H1 (cell line): ENCODE measurements around the gene CCL26.

Source experiments
- CHD2 ChIP-seq: IDR thresholded peaks from 2 replicates; pipeline ENCODE4 v1.6.1; 2012; ENCODE audit warnings: low read length, improper control_type of control experiment
- CTCF ChIP-seq, 3 experiments: IDR thresholded peaks; 1 replicate in 2 of 3; 2 replicates in 1 of 3; pipeline versions ENCODE4 v1.5.1 to v1.6.1; 2011; ENCODE audit warnings: low read length in 3 of 3, mild to moderate bottlenecking in 3 of 3, inconsistent platforms in 2 of 3, low read depth in 1 of 3, moderate library complexity in 1 of 3; ENCODE audit not compliant: insufficient read depth in 1 of 3; ENCODE audit errors: control extremely low read depth in 1 of 3
- FOSL1 ChIP-seq: IDR thresholded peaks from 2 replicates; pipeline ENCODE4 v1.6.1; 2011; ENCODE audit warnings: mild to moderate bottlenecking, low read depth, low read length, moderate library complexity; ENCODE audit not compliant: insufficient read depth
- GABPA ChIP-seq: IDR thresholded peaks from 2 replicates; pipeline ENCODE4 v1.6.1; 2011; ENCODE audit warnings: mild to moderate bottlenecking, low read length, moderate library complexity, borderline replicate concordance; ENCODE audit not compliant: insufficient read depth
- HDAC2 ChIP-seq, 2 experiments: fragments of 300-600 bp in 1 of 2; sonication (generic) in 1 of 2; IDR thresholded peaks; 2 replicates each; pipeline ENCODE4 v1.6.1; 2011 to 2012; ENCODE audit warnings: low read depth in 2 of 2, low read length in 2 of 2, mild to moderate bottlenecking in 2 of 2, moderate library complexity in 2 of 2, borderline replicate concordance in 1 of 2, inconsistent platforms in 1 of 2
- MAFK ChIP-seq: IDR thresholded peaks from 2 replicates; pipeline ENCODE4 v1.6.1; 2012; ENCODE audit warnings: low read depth, mild to moderate bottlenecking, improper control_type of control experiment, low read length
- MAX ChIP-seq: IDR thresholded peaks from 2 replicates; pipeline ENCODE4 v1.6.1; 2012; ENCODE audit warnings: inconsistent platforms
- POLR2A ChIP-seq, 2 experiments: IDR thresholded peaks; 1 replicate in 1 of 2; 2 replicates in 1 of 2; pipeline ENCODE4 v1.6.1; 2011; ENCODE audit warnings: low read depth in 2 of 2, low read length in 2 of 2, mild to moderate bottlenecking in 2 of 2; ENCODE audit errors: control extremely low read depth in 1 of 2
- RAD21 ChIP-seq, 2 experiments: IDR thresholded peaks in 1 of 2; conservative IDR thresholded peaks in 1 of 2; 2 replicates each; pipeline ENCODE4 v1.6.1; 2011; ENCODE audit warnings: low read depth in 2 of 2, low read length in 2 of 2, improper control_type of control experiment in 1 of 2, inconsistent platforms in 1 of 2, mild to moderate bottlenecking in 1 of 2, moderate library complexity in 1 of 2
- SP2 ChIP-seq: IDR thresholded peaks from 2 replicates; pipeline ENCODE4 v1.6.1; 2012; ENCODE audit warnings: mild to moderate bottlenecking, low read length, inconsistent platforms
- SUZ12 ChIP-seq: fragments of 200-600 bp; sonication (generic); IDR thresholded peaks from 2 replicates; pipeline ENCODE4 v1.6.1; 2012; ENCODE audit warnings: mild to moderate bottlenecking, inconsistent platforms, low read length, moderate library complexity, mixed read lengths
- TCF12 ChIP-seq: IDR thresholded peaks from 2 replicates; pipeline ENCODE4 v1.6.1; 2011; ENCODE audit warnings: low read depth, mild to moderate bottlenecking, low read length

- TF ChIP-seq CTCF (IDR thresholded peaks at IDR 0.05; ENCODE audit: control extremely low read depth in 1 of 3, insufficient read depth in 1 of 3, low read depth in 1 of 3, low read length in 3 of 3) (no peak), RAD21 (IDR thresholded peaks at IDR 0.05 in 1 of 2, conservative IDR thresholded peaks at IDR 0.05 in 1 of 2; ENCODE audit: low read depth in 2 of 2, low read length in 2 of 2) (no peak), MAX (no peak), GABPA (no peak), TCF12 (no peak), CHD2 (no peak), SUZ12 (no peak), MAFK (no peak), POLR2A (IDR thresholded peaks at IDR 0.05; ENCODE audit: control extremely low read depth in 1 of 2, low read depth in 2 of 2, low read length in 2 of 2) (no peak), FOSL1 (no peak), SP2 (no peak), HDAC2 (IDR thresholded peaks at IDR 0.05; ENCODE audit: borderline replicate concordance in 1 of 2, low read depth in 2 of 2, low read length in 2 of 2) (no peak)
These were observed 26.8 kb upstream of the CCL26 start for GRCh38 chr7:75798770-75799169.
